ENCODE measurements around the gene ROGDI. TPM values are rescaled to one million over a fixed set of nuclear protein-coding genes. Genes with fewer than 3 reads are reported as not detected.

Gene ROGDI
- total RNA-seq, 4 donors from 2014 or later: 16.4 to 35.8 (median 31.6) TPM

- peaks cover 7 to 100% (median 36%) of the 10 kb centered on the region in 3 donors for H3K36me3 ChIP-seq
- intact Hi-C loops (cut with DNase I): no loop called here
- peaks cover 0 to 28% (median 3%) of the 10 kb centered on the region in 3 donors for H3K4me1 ChIP-seq
- H3K4me3 ChIP-seq: no peak overlapping the region
- no peak for DNase-seq
- no peaks in the 10 kb centered on the region for H3K9me3 ChIP-seq
- no peaks in the 10 kb centered on the region for H3K27me3 ChIP-seq
- H3K27ac ChIP-seq: peak overlapping the region; percentile 14 to 76 (median 68)
- TF ChIP-seq, protein P1, sequence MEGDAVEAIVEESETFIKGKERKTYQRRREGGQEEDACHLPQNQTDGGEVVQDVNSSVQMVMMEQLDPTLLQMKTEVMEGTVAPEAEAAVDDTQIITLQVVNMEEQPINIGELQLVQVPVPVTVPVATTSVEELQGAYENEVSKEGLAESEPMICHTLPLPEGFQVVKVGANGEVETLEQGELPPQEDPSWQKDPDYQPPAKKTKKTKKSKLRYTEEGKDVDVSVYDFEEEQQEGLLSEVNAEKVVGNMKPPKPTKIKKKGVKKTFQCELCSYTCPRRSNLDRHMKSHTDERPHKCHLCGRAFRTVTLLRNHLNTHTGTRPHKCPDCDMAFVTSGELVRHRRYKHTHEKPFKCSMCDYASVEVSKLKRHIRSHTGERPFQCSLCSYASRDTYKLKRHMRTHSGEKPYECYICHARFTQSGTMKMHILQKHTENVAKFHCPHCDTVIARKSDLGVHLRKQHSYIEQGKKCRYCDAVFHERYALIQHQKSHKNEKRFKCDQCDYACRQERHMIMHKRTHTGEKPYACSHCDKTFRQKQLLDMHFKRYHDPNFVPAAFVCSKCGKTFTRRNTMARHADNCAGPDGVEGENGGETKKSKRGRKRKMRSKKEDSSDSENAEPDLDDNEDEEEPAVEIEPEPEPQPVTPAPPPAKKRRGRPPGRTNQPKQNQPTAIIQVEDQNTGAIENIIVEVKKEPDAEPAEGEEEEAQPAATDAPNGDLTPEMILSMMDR (IDR thresholded peaks at IDR 0.05): no peak
- no peak for TF ChIP-seq POLR2A (IDR thresholded peaks at IDR 0.05)
Observed at GRCh38 chr16:4814046-4814445, 11.6 kb upstream of the ROGDI start.

GRCh38 chr16:4813251-4814003, 11.0 kb upstream of the ROGDI start:
- Histone ChIP-seq H3K36me3 (peaks cover 7 to 100% (median 37%) of the 10 kb centered on the region in 3 donors), H3K4me1 (peaks cover 0 to 28% (median 3%) of the 10 kb centered on the region in 3 donors), H3K9me3 (no peaks in the 10 kb centered on the region), H3K27me3 (no peaks in the 10 kb centered on the region), H3K4me3 (no peak overlapping the region), H3K27ac (peak overlapping the region in 3 of 4 donors; percentile 62 to 74 (median 70))
- WGBS, 2 donors: 96 to 100% methylated on average over 4 to 12 of the region's 16 CpGs
- no peak for TF ChIP-seq POLR2A (IDR thresholded peaks at IDR 0.05)
- TF ChIP-seq, protein P1 (IDR thresholded peaks at IDR 0.05): no peak
- DNase-seq: no peak
- intact Hi-C loops (cut with DNase I): no loop called here

DNA sequence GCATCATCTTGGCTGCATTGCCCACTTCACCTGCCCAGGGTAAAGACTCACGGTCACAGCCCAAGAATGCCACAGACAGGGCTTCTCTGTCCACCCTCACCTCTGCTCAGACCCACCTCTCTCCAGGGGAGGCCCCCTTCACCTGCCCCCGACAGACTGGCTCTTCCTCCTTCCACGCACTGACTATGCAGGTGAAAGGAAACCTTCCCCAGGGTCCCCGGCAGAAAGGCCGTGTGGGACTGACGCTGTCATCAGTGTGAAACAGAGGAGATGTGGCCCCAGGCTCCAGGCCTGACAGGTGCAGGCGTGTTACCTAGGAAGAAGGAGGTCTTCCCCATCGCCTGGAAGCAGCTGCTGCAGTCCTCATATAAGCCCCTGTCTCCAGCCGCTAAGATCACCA, 9.3 kb upstream of the ROGDI start:
- Histone ChIP-seq H3K4me3 (no peak overlapping the region), H3K27me3 (no peaks in the 10 kb centered on the region), H3K4me1 (peaks cover 0 to 28% (median 3%) of the 10 kb centered on the region in 3 donors), H3K27ac (no peak overlapping the region), H3K9me3 (no peaks in the 10 kb centered on the region), H3K36me3 (peaks cover 7 to 99% (median 40%) of the 10 kb centered on the region in 3 donors)
- intact Hi-C loops (cut with DNase I): no loop called here
- DNase-seq: no peak
- WGBS, 2 donors: 65% methylated on average over 5 of the region's 9 CpGs; no CpG with 5 or more reads in 1 of the 2 donors
- no peak for TF ChIP-seq POLR2A (IDR thresholded peaks at IDR 0.05)
- TF ChIP-seq, protein P1 (IDR thresholded peaks at IDR 0.05): no peak

- no peak for TF ChIP-seq POLR2A (IDR thresholded peaks at IDR 0.05)
- TF ChIP-seq, protein P1 (IDR thresholded peaks at IDR 0.05): no peak
- peaks cover 0 to 28% (median 3%) of the 10 kb centered on the region in 3 donors for H3K4me1 ChIP-seq
- H3K4me3 ChIP-seq: no peak overlapping the region
- no peaks in the 10 kb centered on the region for H3K9me3 ChIP-seq
- intact Hi-C loops (cut with DNase I): no loop called here
- DNase-seq: no peak
- peaks cover 7 to 99% (median 40%) of the 10 kb centered on the region in 3 donors for H3K36me3 ChIP-seq
- no peaks in the 10 kb centered on the region for H3K27me3 ChIP-seq
- peak overlapping the region in 1 of 4 donors; percentile 42 for H3K27ac ChIP-seq
- WGBS, 2 donors: 94 to 100% methylated on average over 1 to 2 of the region's 3 CpGs
Observed at GRCh38 chr16:4811242-4811641, 8.8 kb upstream of the ROGDI start.

DNA sequence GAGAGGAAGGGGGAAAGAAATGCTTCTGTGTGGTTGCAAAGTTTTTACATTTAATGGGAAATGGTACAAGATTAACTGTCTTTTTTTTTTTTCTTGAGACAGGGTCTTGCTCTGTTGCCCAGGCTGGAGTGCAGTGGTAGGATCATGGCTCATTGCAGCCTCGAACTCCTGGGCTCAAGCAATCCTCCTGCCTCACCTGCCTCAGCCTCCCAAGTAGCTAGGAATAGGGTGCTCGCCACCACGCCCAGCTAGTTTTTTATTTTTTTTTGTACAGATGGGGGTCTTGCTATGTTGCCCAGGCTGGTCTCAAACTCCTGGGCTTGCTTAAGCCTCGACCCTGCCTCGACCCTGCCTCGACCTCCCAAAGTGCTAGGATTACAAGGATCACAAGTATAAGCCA, 3.8 kb upstream of the ROGDI start:
- TF ChIP-seq, protein P1 (IDR thresholded peaks at IDR 0.05): no peak
- no peak for TF ChIP-seq POLR2A (IDR thresholded peaks at IDR 0.05)
- Histone ChIP-seq H3K4me1 (peaks cover 7 to 29% (median 8%) of the 10 kb centered on the region in 3 donors), H3K27me3 (no peaks in the 10 kb centered on the region), H3K4me3 (no peak overlapping the region), H3K36me3 (peaks cover 0 to 71% (median 19%) of the 10 kb centered on the region in 3 donors), H3K9me3 (no peaks in the 10 kb centered on the region), H3K27ac (no peak overlapping the region)
- no peak for DNase-seq
- intact Hi-C loops (cut with DNase I): no loop called here
- WGBS, 2 donors: 85 to 97% methylated on average over 6 of the region's 6 CpGs

Data from esophagus squamous epithelium (tissue), 5 donors.